Activated CD4-positive, alpha-beta T cell treated with anti-CD3 and anti-CD28 coated beads, Interleukin-10, Interleukin-2, amounts not matched to agents 100 ng/mL and 50 ng/mL, durations not matched to agents 16 hours and 8 hours (primary cell): ENCODE results near the gene CR1L.
"Not testable (repeated sequence)": the region's sequence is repeated elsewhere in the genome, so short reads cannot be mapped to it uniquely, and the experiment has no call there.

ENCODE experiments used
- DNase-seq: peaks from one replicate; pipeline ENCODE4 v3.0.0-alpha.2; 2020

Gene CR1L

DNA sequence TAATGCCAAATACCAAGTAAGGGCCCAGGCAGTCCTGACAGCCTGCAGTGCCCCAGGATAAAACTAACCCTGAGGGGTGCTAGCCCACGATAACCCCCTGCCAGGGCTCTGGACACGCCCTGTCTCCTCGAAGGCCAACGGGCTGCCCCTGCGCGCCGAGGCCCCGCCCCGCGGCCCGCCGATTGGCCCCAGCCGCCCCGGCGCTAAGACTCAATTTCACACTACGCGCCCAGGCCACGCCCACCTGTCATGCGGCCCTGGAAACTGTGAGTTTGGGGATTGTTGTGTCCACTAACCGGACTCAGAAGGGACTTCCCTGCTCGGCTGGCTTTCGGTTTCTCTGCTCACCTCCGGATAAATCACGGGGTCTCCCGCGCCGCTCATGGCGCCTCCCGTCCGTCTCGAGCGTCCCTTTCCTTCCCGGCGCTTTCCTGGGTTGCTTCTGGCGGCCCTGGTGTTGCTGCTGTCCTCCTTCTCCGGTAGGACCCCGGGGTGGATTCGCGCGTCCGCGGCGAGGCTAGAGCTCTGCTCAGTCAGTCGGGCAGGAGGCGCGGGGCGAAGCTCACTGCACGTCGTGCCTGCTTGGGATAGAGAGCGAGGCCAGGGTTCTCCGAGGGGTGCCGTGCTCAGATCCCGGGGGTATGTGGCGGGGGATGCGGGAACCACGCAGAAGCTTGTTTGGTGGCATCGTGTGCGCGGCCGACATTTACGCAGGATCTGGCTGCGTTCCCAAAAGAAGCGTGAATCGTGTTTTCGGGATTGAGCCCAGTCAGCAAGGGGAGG, at the start of gene CR1L:
Gene CR1L (plus strand): TSS at position 282 of the 783 bp plus-strand sequence. CDS start 101 bp downstream, at position 383.
- DNase-seq: peak; percentile 73

DNA sequence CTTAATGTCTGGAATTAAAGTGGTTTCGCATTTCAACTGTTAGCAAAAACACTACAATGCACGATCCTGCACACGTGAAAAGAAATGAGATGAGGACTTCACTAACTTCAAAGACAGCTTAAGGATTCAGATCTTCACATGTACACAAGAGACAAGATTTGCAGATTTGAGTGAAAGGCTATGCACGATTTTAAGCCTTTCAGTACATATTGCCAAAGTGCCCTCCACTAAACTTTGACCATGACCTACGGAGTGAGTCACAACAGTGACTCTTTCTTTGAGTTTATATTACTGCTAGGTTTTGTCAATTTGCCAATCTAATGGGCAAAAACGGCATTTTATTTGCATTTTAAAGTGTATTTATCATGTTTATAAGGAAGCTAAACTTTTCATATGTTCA, 41.2 kb upstream of the CR1L start:
- DNase-seq: no peak

DNA sequence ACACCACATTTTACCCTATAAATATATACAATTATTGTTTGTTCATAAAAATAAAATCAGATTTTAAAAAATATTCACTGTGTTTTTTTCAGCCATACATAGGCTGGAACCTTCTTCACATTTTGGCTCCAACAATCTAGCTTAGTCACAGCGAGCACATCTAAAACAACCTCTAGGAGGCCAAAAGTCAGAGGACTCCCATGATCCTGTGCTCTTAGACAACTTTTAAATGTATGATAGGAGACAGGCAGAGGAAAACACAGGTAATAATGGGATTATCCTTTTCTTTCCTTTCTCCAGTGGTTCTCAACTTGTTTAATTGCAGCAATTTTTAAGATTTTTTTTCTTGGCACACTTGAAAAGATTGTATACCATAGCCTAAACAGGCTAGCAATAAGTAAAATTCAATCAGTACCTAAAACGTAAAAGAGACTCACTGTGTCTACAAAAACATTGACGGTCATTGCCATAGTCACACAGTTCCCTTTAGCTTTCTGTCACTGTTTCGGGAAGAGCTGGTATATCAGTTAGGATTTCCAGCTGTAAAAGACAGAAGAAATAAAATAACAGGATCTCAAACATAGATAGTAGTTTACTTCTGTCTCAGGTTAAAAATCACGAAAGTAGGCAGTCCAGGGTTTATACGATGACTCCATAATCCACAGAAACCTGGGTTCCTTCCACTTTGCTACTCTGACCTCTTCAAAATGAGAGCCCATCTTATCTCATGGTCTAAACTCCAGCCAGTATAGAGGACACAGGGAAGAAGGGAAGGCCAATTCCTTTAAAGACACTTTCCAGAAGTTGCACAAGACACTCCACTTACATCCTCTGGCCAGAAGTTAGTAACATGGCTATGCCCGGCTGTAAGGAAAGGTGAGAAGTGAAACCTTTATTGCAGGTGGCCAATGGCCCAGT, 39.2 kb upstream of the CR1L start:
- DNase-seq: no peak

DNA sequence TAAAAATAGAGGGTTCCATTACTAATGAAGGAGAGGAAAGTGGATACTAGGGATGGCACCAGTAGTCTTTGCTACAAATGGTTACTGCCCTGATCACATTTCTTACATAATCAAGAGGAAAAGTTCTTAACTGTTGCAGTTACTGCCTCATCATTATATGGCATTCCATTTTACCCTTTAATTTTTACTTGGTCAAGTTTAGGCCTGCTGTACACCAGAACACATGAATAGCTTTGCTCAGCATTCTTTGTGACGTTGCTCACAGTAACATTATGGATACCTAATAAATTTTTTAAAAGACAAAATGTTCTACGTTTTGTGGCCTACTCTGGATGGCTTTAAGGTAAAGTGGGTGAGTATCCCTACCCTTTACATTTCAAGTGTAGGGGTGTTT, 38.6 kb upstream of the CR1L start:
- DNase-seq: no peak

DNA sequence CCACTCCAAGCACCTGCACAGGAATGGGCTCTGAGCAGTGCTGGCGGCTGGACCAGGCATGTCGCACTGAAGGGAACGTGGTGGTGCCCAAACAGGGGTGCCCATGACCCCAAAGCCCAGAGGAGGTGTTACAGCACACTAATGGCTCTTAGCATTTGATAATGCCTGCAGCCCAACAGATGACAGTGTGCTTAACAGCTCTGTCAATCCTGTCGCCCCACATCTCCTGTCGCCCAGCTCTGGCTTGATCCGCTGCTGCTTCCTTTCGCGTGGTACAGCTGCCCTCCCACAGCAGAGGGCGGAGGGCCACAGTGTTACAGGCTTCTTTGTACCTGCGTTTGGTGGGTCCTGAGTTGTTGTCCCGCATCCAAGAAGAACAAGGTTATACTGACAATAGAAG, 32.2 kb upstream of the CR1L start:
- no peak for DNase-seq

DNA sequence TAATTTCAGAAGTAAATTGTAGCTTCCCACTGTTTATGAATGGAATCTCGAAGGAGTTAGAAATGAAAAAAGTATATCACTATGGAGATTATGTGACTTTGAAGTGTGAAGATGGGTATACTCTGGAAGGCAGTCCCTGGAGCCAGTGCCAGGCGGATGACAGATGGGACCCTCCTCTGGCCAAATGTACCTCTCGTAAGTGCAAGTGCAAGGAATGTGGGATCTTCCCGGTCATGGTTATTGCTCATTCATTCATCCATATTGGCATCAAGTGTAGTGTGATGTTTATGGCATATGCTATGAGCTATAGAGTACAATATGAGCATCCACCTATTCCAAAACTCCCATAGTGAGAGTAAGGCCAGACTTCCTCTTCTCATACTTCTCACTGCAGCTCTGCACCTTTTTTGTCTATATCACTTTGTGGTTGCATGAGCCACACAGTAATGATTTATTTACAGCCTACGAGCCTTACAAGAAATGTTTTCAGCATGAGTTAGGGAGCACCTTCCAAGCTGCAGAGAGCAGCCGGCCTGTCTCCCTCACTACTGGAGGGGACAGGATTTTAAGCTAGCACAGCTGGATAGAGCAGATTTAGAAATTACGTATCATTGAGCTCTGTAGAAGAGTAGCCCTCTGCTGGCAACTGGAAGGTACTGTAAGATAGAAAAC, 24.9 kb upstream of the CR1L start:
- DNase-seq: peak; percentile 48

DNA sequence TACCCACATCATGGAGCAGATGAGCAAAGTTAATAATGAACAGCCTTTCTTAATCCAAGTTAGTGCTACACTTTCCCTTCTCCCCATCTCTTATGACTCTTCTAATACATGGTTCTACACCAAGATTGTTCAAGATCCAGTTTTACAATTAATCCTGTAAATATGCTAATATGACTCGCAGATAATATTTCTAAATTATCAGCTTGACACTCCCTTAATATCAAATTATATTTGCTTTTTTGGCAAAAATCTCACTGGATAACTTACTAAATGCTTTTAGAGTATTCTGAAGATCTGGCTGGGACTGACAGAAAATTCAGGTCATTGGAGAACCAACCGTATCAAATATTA, 24.4 kb upstream of the CR1L start:
- DNase-seq: no peak

DNA sequence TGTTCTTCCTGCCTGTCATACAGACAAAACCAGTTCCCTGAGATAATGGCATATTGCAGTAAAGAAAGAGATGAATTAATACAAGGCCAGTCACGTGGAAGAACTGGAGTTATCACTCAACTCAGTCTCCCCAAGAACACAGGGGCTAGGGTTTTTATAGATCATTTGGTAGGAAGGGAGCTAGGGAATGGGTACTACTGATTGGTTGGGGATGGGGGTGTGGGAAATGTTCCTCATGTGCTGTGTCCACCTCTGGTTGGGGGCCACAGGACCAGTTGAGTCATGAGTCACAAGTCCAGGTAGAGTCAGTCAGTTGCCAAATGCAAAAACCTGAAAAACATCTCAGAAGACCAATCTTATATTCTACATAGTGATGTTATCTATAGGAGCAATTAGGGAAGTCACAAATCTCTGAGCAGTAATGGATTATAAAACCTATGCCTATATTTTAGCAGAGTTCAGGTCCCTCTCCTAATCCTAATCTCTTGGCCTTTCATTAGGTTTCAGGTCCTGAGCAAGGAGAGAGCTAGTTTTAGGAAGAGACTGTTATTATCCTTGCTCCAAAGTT, 19.3 kb upstream of the CR1L start:
- DNase-seq: not testable (repeated sequence)

DNA sequence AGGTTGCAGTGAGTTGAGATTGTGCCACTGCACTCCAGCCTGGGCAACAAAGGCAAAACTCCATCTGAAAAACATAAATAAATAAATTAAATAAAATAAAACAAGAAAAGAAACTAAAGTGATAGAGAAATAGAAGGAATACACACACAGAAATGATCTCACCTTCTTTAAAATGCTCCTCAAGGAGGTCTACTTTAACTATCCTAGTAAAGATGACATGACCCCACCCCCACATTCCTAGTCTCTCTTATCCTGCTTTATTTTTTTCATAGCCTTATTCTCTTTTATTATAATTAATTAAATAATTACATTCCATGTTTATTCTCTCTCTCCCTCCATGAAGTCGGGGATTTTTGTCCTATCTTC, 18.0 kb upstream of the CR1L start:
- no peak for DNase-seq

DNA sequence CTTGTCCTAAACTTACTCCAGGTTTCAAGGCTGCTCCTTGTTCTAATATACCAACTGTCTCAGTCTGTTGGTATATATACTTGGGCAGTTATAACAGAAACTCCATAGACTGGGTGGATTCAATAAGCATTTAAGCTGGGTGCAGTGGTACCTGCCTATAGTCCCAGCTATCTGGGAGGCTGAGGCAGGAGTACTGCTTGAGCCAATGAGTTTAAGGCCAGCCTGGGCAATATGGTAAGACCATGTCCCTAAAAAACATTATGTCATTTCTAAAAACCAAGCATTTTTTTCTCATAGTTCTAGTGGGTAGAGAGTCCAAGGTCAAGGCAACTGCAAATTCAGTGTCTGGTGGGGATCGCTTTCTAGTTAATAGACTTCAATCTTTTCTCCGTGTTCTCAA, 17.4 kb upstream of the CR1L start:
- no peak for DNase-seq

DNA sequence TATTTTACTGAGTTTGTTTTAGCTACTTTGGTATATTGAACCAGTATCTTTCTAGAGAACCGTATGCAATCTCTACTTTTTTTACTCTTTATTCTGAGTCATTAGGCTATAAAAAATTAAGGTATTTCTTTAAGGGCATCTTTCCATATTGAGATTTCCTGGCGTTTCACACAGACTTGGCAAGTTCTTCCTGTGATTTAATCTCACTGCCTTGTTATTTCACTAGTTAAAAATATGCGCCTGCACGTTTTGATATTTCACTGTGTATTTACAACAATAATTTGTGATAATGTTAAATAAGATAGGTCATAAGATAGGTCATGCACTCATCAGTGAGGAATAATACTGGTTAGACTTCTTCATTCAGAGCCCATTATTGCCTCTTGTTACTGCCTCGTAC, 16.2 kb upstream of the CR1L start:
- no peak for DNase-seq

DNA sequence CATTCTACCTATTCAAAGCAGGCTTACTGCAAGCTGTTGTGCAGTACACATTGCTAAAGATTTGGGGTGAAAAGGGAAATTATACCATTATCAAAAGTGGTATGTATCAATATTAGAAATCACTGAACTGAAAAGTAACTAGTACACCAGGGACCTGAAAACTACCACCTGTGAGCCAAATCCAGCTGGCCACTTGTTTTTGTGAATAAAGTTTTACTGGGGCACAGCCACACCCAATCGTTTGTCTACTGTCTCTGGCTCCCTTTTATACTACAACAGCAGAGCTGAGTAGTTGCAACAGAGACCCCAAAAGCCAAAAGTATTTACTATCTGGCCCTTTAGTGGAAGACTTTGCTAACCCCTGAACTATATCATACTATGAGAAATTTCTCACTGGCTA, 13.8 kb upstream of the CR1L start:
- DNase-seq: no peak

DNA sequence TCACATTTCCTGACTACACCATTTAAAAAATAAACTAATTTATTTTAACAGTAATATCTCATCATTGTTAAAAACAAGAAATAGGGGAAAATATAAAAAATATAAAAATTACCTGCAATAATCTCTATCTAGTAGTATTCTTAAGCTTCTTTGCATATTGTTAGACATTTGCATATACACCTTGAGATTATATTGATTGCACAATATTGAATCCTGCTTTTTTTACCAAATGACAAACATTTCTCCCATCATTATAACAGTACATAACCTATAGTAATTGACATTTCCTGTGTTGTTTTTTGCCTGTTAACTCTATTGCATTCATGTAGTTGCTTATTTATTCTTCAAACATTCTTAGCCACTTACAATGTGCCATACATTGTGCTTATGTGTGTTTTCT, 11.7 kb upstream of the CR1L start:
- no peak for DNase-seq

DNA sequence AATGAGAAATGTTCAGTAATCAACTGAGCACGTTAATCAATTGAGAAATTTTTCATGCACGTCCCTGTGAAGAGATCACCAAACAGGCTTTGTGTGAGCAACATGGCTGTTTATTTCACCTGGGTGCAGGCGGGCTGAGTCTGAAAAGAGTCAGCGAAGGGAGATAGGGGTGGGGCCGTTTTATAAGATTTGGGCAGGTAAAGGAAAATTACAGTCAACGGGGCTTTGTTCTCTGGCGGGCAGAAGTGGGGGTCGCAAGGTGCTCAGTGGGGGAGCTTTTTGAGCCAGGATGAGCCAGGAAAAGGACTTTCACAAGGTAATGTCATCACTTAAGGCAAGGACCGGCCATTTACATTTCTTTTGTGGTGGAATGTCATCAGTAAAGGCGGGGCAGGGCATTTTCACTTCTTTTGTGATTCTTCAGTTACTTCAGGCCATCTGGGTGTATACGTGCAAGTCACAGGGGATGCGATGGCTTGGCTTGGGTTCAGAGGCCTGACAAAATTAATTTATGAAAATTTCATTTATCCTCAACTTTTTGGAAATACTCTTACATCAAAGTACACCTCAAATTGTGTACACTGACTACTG, 11.1 kb upstream of the CR1L start:
- DNase-seq: not testable (repeated sequence)

DNA sequence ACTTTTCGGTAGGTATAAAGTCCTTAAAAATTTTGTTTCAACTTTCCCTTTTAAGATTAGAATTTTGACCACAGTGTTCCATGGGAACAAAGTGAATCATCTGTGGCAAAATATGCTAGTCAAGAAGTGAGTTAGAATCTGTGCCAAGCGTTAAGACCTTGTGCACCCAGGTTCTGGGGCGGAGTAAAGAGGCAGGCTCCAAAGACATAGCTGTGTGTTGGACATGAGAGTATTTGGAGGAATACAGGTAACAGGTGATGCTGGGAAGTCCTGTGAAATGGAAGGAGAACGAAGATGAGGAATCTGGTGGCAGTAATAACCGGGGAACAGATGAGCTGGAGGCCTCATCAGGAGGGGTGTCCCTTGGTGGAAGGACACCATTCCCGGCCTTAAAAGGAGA, 10.6 kb upstream of the CR1L start:
- DNase-seq: not testable (repeated sequence)

DNA sequence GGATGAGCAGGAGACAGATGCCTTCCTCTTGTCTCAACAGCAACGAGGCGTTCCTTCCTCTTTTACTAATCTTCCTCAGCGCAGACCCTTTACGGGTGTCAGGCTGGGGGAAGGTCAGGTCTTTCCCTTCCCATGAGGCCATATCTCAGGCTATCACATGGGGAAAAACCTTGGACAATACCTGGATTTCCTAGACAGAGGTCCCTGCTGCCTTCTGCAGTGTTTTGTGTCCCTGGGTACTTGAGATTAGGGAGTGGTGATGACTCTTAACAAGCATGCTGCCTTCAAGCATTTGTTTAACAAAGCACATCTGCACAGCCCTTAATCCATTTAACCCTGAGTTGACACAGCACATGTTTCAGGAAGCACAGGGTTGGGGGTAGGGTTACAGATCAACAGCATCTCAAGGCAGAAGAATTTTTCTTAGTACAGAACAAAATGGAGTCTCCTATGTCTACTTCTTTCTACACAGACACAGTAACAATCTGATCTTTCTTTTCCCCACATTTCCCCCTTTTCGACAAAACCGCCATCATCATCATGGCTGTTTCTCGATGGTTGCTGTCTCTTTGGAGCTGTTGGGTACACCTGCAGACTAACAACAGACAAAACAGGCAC, 9.3 kb upstream of the CR1L start:
- not testable (repeated sequence) for DNase-seq

DNA sequence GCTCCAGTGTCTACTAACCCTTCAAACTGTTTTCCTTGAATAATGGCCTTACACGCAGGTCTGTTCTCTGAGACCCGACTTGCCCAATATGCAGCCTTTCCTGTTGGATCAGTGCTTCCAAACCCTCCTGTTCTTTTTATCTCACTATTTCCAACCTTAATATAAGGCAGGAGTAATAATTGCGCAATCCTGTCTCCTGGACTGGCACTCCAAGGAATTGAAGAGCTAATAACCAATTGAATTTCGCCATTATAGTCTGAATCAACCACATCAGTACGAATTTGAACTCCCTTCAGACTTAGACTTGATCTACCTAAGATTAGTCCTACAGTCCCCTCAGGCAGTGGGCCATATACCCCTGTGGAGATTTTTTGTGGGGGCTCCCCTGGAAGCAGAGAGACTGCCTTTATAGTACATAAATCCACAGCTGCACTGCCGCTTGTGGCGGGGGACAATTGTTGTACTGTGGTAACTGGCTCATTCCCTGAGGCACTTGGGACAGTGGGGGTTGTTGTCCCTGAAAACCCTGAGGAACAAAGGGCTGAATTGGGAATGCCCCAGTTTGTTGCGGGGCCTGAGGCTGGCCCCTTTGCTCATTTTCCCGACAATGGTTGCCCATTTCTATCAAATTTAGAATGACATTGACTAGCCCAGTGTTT, 6.3 kb upstream of the CR1L start:
- not testable (repeated sequence) for DNase-seq

DNA sequence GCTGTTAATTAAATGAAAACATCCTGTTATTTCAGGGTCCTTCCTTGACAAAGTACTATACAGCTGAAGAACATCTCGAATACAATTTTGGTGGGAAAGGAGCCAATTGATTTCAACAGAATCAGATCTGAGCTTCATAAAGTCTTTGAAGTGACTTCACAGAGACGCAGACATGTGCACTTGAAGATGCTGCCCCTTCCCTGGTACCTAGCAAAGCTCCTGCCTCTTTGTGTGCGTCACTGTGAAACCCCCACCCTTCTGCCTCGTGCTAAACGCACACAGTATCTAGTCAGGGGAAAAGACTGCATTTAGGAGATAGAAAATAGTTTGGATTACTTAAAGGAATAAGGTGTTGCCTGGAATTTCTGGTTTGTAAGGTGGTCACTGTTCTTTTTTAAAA, 5.6 kb upstream of the CR1L start:
- DNase-seq: not testable (repeated sequence)

DNA sequence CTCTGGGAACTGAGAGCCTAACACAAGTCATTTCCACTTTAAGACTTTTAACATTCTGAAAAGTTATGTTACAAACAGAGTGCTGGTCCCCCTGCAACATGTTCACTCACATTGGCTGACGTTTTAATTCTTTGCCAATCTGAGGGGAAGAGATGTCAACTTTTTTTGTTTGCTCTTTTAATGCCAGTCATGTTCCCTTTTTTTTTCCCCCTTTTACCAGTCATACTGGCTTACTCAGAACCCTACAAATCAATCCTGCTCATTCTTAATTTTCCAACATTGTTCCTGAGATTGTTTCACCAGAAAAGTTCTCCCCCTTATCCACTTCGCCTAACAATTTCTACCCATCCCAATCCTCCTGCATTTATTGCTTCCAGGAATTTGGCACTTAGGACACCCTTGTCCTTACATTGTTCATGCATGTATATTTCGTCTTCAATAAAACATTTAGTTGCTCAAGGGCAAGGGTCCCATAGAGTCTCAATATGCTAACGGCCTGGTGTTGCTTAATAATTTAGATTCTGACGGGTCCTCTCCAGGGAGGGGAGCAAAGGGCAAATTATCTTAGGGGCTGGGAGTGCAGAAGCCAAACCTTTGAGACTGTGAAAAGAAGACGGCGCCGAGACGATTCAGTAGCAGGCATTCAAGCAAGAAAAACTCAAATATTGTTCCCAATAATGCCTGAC, 624 bp upstream of the CR1L start:
- DNase-seq: no peak

DNA sequence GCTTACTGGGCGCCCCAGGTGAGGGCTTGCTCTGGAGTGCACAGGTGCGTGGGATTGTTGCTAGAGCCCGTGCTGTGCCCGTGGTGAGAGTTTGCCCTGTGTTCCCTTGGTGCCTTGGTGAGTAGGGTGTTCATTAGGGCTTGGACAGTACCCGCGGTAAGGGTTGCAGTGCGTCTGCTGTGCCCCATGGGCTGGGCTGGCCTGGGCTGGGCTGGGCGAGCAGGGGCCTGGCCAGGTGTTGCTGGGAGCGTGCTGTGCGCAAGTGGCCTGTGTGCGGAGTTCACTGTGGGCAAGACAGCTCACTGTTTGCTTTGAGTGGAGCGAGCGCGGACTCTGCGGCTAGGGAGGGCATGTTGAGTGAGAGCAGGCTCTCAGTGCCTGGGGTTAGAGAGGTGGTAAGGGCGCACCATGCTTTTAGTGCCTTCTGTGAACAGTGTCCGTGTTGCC, 725 bp downstream of the CR1L start:
- DNase-seq: no peak

DNA sequence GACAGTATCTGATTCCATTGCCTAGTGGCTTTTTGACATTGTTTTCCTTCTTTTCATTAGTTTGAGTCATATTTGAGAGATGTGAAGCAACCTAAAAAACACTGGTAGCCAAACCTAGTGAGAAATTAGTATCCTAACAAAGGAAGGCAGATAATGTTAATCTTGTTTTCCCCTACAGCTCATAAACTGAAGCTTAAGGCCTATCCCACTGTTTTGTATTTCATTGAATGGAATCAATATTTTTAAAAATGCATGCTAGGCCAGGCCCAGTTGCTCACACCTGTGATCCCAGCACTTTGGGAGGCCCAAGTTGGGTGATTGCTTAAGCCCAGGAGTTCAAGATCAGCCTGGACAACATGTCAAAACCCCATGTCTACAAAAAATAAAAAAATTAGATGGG, 1.2 kb downstream of the CR1L start:
- no peak for DNase-seq
